Fibroblast of lung (primary cell): ENCODE data around the gene ZNF593OS. TPM values are rescaled to one million over a fixed set of nuclear protein-coding genes. Genes with fewer than 3 reads are reported as not detected.
A peak's percentile ranks its signal among the peaks of the same experiment; 100 is the strongest.

Source experiments
- DNase-seq, 2 donors: peaks; one replicate each; pipeline versions ENCODE4 v3.0.0 to v3.0.0-alpha.2; 2010; ENCODE audit warnings: low read depth in 2 of 2
- H2AFZ ChIP-seq: 2 replicates; pipeline ENCODE4 v1.5.1; 2012; ENCODE audit warnings: low read length, control low read depth, inconsistent platforms
- H3K27ac ChIP-seq: 2 replicates; pipeline ENCODE4 v1.5.1; 2011; ENCODE audit warnings: low read length, control low read depth; ENCODE audit not compliant: insufficient read depth
- H3K27me3 ChIP-seq: 2 replicates; pipeline ENCODE4 v1.5.1; 2011; ENCODE audit warnings: mild to moderate bottlenecking, low read length; ENCODE audit not compliant: control insufficient read depth, insufficient read depth
- H3K36me3 ChIP-seq: 2 replicates; pipeline ENCODE4 v1.5.1; 2011; ENCODE audit warnings: low read length; ENCODE audit not compliant: control insufficient read depth, insufficient read depth
- H3K4me1 ChIP-seq: 2 replicates; pipeline ENCODE4 v1.5.1; 2011; ENCODE audit warnings: low read length; ENCODE audit not compliant: control insufficient read depth, insufficient read depth; ENCODE audit errors: extremely low read depth
- H3K4me2 ChIP-seq: 2 replicates; pipeline ENCODE4 v1.5.1; 2011; ENCODE audit warnings: low read length, control low read depth; ENCODE audit not compliant: insufficient read depth; ENCODE audit errors: extremely low read depth
- H3K4me3 ChIP-seq, 4 experiments: fragments of 200-600 bp in 1 of 4; sonication (generic) in 1 of 4; replicated peaks in 1 of 4; 2 replicates each; pipeline ENCODE4 v1.5.1; 2011 to 2016; ENCODE audit warnings: low read length in 4 of 4, low read depth in 3 of 4, mild to moderate bottlenecking in 3 of 4, control low read depth in 2 of 4, inconsistent platforms in 1 of 4, mixed read lengths in 1 of 4; ENCODE audit not compliant: insufficient read depth in 1 of 4; ENCODE audit errors: control extremely low read depth in 1 of 4
- H3K79me2 ChIP-seq: 2 replicates; pipeline ENCODE4 v1.5.1; 2012; ENCODE audit warnings: mild to moderate bottlenecking, low read length, inconsistent platforms; ENCODE audit not compliant: control insufficient read depth, insufficient read depth
- H3K9ac ChIP-seq: 2 replicates; pipeline ENCODE4 v1.5.1; 2011; ENCODE audit warnings: mild to moderate bottlenecking, low read length, control low read depth; ENCODE audit not compliant: insufficient read depth
- H3K9me3 ChIP-seq: 2 replicates; pipeline ENCODE4 v1.5.1; 2012; ENCODE audit warnings: low read depth, low read length; ENCODE audit not compliant: control insufficient read depth, insufficient read depth
- H4K20me1 ChIP-seq: 2 replicates; pipeline ENCODE4 v1.5.1; 2011; ENCODE audit warnings: low read length; ENCODE audit not compliant: control insufficient read depth, insufficient read depth; ENCODE audit errors: extremely low read depth
- EZH2 ChIP-seq: IDR thresholded peaks from 2 replicates; pipeline ENCODE4 v1.5.1; 2012; ENCODE audit warnings: low read length, control low read depth, mild to moderate bottlenecking; ENCODE audit errors: missing control alignments
- polyA plus RNA-seq, 2 donors: library from polyadenylated mRNA; depleted of rRNA in 1 of 2; stranded (reverse) in 1 of 2; unstranded in 1 of 2; fragments of >200 nt; gene quantifications; 2 replicates each; pipeline ENCODE4 v1.2.1, GENCODE V29; 2011 to 2012; ENCODE audit warnings: missing spikeins in 1 of 2
- total RNA-seq: library from RNA; depleted of rRNA; stranded (reverse); fragments of >200 nt; gene quantifications from 2 replicates; pipeline ENCODE4 v1.2.1, GENCODE V29; 2014
- TF ChIP-seq, protein P1 (sequence below), 2 donors: IDR thresholded peaks in 1 of 2; conservative IDR thresholded peaks in 1 of 2; 1 replicate in 1 of 2; 2 replicates in 1 of 2; pipeline ENCODE4 v1.5.1; 2011 to 2012; ENCODE audit warnings: low read length in 2 of 2, control low read depth in 1 of 2, inconsistent platforms in 1 of 2, low read depth in 1 of 2, mild to moderate bottlenecking in 1 of 2

Gene ZNF593OS
- total and polyA plus RNA-seq, 2 donors (not counting 1 experiment from before 2014, with no cell fraction given), result not detected

DNA sequence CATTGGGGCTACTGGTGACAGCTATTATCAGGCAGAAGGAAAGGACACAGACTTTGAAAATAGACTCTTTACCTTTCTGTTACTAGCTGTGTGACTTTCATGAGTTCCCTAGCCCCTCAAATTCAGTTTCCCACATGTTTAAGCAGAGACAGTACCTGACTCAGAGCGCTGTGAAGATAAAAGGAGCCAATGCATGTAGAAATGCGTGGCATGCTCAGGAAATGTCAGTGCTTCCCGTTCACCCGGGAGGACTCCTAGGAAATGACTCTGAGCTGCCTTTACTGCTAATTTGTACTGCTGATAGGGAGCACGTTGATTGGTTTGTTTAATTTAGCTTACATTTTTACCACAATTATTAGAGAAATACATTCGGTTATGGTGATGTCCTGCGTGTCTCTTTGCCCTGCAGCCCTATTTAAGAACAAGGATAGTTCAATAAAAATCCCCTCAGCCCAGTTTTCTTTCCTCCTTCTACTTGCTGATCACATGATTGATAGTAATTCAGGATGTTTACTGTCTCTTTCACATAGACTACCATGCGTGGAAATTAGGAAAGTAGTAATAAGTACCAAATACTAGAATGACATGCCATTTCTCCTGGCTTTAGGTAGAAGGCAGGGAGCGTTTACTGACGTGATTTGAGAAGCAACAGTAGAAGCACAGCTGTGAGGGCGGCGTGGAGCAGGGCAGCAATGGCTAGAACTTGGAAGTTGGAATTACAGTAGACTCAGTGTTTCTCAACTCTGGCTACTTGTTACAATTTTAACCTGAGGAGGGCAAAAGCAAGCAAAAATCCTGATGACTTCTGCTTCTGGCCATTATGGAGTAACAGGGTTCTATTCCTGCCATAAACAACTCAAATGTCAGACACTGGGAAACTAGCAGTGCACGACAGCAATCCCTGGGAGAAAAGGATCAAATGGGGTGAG, 44.1 kb downstream of the ZNF593OS start:
- TF ChIP-seq, protein P1, sequence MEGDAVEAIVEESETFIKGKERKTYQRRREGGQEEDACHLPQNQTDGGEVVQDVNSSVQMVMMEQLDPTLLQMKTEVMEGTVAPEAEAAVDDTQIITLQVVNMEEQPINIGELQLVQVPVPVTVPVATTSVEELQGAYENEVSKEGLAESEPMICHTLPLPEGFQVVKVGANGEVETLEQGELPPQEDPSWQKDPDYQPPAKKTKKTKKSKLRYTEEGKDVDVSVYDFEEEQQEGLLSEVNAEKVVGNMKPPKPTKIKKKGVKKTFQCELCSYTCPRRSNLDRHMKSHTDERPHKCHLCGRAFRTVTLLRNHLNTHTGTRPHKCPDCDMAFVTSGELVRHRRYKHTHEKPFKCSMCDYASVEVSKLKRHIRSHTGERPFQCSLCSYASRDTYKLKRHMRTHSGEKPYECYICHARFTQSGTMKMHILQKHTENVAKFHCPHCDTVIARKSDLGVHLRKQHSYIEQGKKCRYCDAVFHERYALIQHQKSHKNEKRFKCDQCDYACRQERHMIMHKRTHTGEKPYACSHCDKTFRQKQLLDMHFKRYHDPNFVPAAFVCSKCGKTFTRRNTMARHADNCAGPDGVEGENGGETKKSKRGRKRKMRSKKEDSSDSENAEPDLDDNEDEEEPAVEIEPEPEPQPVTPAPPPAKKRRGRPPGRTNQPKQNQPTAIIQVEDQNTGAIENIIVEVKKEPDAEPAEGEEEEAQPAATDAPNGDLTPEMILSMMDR (conservative IDR thresholded peaks at IDR 0.05 in 1 of 2, IDR thresholded peaks at IDR 0.05 in 1 of 2; ENCODE audit: low read depth in 1 of 2, low read length in 2 of 2), result no peak
- TF ChIP-seq EZH2, result no peak
- Histone ChIP-seq H3K27ac (no peak overlapping the region), H3K4me3 (no peak overlapping the region), H3K4me2 (no peak overlapping the region), H4K20me1 (no peaks in the 10 kb centered on the region), H2AFZ (no peak overlapping the region), H3K79me2 (no peaks in the 10 kb centered on the region), H3K36me3 (no peaks in the 10 kb centered on the region), H3K27me3 (no peaks in the 10 kb centered on the region), H3K9ac (no peak overlapping the region), H3K4me1 (peaks cover 3% of the 10 kb centered on the region), H3K9me3 (no peaks in the 10 kb centered on the region)
- DNase-seq, result no peak

DNA sequence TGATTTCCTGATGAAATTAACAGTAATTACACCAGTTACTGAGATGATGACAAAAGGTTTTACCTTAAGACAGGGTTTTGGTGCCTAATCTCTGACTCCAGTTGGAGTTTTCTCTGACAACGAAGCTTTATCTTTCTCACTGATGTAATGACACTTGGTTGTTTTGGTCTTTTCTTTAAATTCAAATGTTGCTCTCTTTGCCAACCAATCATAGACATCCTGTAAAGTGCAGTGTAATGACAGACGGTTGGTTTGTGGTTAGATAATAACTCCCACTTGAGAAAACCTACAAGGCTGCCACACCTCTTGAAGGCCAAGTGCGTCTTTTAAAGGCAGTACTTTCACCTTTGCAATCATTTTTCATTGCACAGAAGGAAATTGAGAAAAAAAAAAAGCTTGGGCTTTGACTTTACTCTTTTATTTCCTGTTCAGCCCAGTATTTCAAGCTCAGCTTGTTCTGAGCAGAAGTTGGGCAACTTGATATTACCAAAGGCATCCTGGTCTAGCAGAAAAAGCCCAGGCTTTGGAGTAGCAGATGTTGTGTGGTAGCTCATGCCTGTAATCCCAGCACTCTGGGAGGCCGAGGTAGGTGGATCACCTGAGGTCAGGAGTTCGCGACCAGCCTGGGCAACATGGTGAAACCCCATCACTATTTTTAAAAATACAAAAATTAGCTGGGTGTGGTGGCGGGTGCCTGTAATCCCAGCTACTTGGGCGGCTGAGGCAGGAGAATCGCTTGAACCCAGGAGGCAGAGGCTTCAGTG, 45.1 kb downstream of the ZNF593OS start:
- no peak overlapping the region for H3K9ac ChIP-seq
- no peak overlapping the region for H3K4me2 ChIP-seq
- H3K36me3 ChIP-seq, result no peaks in the 10 kb centered on the region
- TF ChIP-seq EZH2, result no peak
- TF ChIP-seq, protein P1 (conservative IDR thresholded peaks at IDR 0.05 in 1 of 2, IDR thresholded peaks at IDR 0.05 in 1 of 2; ENCODE audit: low read depth in 1 of 2, low read length in 2 of 2), result no peak
- peak in 1 of 2 donors; percentile 70 for DNase-seq
- no peak overlapping the region for H3K27ac ChIP-seq
- peaks cover 3% of the 10 kb centered on the region for H3K4me1 ChIP-seq
- H3K79me2 ChIP-seq, result no peaks in the 10 kb centered on the region
- no peaks in the 10 kb centered on the region for H3K27me3 ChIP-seq
- no peaks in the 10 kb centered on the region for H3K9me3 ChIP-seq
- no peak overlapping the region for H2AFZ ChIP-seq
- H4K20me1 ChIP-seq, result no peaks in the 10 kb centered on the region
- no peak overlapping the region for H3K4me3 ChIP-seq

DNA sequence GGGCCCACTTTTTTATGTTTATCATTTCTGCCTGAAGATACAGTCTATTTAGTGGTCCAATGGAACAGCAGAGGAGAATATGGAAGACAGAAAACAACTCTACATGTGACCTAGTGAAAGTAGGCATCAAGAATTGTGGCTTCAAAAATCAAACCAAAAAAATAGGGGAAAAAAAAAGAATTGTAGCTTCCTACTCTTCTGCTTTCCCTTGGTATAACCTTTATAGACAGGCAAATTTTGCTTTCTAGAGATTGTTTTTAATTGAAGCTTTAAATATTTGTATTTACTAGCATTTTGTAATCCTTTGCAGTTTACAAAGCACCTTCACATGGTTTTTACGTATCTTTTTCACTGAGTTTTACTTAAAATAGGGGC, 45.7 kb downstream of the ZNF593OS start:
- no peaks in the 10 kb centered on the region for H3K9me3 ChIP-seq
- H3K36me3 ChIP-seq, result no peaks in the 10 kb centered on the region
- TF ChIP-seq, protein P1 (conservative IDR thresholded peaks at IDR 0.05 in 1 of 2, IDR thresholded peaks at IDR 0.05 in 1 of 2; ENCODE audit: low read depth in 1 of 2, low read length in 2 of 2), result no peak
- TF ChIP-seq EZH2, result no peak

More for the DNA sequence above, 45.7 kb downstream of the ZNF593OS start:
- Histone ChIP-seq H2AFZ (no peak overlapping the region), H3K4me3 (no peak overlapping the region), H3K9ac (no peak overlapping the region), H3K79me2 (no peaks in the 10 kb centered on the region), H3K4me2 (no peak overlapping the region), H3K27ac (no peak overlapping the region), H3K4me1 (peaks cover 3% of the 10 kb centered on the region), H4K20me1 (no peaks in the 10 kb centered on the region), H3K27me3 (no peaks in the 10 kb centered on the region)
- DNase-seq, result no peak
